HL-60 (cell line): ENCODE data around the gene PXDN.

Experiments used
- DNase-seq, 2 experiments: peaks; one replicate each; pipeline ENCODE4 v3.0.0-alpha.2; 2010 to 2020; ENCODE audit warnings: low read depth in 1 of 2, low spot score in 1 of 2
- H3K27ac ChIP-seq: fragments of 250-450 bp; sonication (Bioruptor Pico); replicated peaks from 2 replicates; pipeline ENCODE4 v1.5.1; 2020; ENCODE audit warnings: mild to moderate bottlenecking, moderate library complexity
- H3K27me3 ChIP-seq: fragments of 250-450 bp; sonication (Bioruptor Pico); 2 replicates; pipeline ENCODE4 v1.5.1; 2021; ENCODE audit warnings: mild to moderate bottlenecking, moderate library complexity; ENCODE audit not compliant: insufficient read depth, poor library complexity, severe bottlenecking
- H3K4me3 ChIP-seq: replicated peaks from 2 replicates; pipeline ENCODE4 v1.5.1; 2011; ENCODE audit warnings: mild to moderate bottlenecking, control low read depth, low read length; ENCODE audit not compliant: insufficient read depth
- CTCF ChIP-seq: IDR thresholded peaks from one replicate; pipeline ENCODE4 v1.5.1; 2011; ENCODE audit warnings: low read length, control low read depth, inconsistent platforms; ENCODE audit not compliant: insufficient read depth
- GABPA ChIP-seq: IDR thresholded peaks from 2 replicates; pipeline ENCODE4 v1.6.1; 2012; ENCODE audit warnings: low read depth
- POLR2AphosphoS5 ChIP-seq: IDR thresholded peaks from 2 replicates; pipeline ENCODE4 v1.6.1; 2012; ENCODE audit warnings: low read depth
- REST ChIP-seq: IDR thresholded peaks from 2 replicates; pipeline ENCODE4 v1.6.1; 2012; ENCODE audit warnings: low read depth; ENCODE audit not compliant: insufficient replicate concordance
- SPI1 ChIP-seq: IDR thresholded peaks from 2 replicates; pipeline ENCODE4 v1.6.1; 2012; ENCODE audit warnings: low read depth, mild to moderate bottlenecking, borderline replicate concordance

Gene PXDN

GRCh38 chr2:1731447-1731962, 12.8 kb downstream of the PXDN start:
- H3K4me3 ChIP-seq = no peak overlapping the region
- H3K27me3 ChIP-seq = no peaks in the 10 kb centered on the region
- no peak for DNase-seq
- no peak for TF ChIP-seq REST
- no peak for TF ChIP-seq SPI1
- TF ChIP-seq GABPA = no peak
- H3K27ac ChIP-seq = no peak overlapping the region

GRCh38 chr2:1730015-1730927, 14.0 kb downstream of the PXDN start:
- no peak overlapping the region for H3K27ac ChIP-seq
- TF ChIP-seq SPI1 (no peak), GABPA (no peak), REST (no peak), POLR2AphosphoS5 (no peak), CTCF (no peak)
- no peaks in the 10 kb centered on the region for H3K27me3 ChIP-seq
- no peak for DNase-seq
- no peak overlapping the region for H3K4me3 ChIP-seq

GRCh38 chr2:1729242-1729641, 15.1 kb downstream of the PXDN start:
- H3K27ac ChIP-seq = no peak overlapping the region
- TF ChIP-seq REST (no peak), GABPA (no peak), POLR2AphosphoS5 (no peak), CTCF (no peak), SPI1 (no peak)
- no peaks in the 10 kb centered on the region for H3K27me3 ChIP-seq
- H3K4me3 ChIP-seq = no peak overlapping the region
- DNase-seq = no peak
